ENCODE data around the gene RAB9A.

DNA sequence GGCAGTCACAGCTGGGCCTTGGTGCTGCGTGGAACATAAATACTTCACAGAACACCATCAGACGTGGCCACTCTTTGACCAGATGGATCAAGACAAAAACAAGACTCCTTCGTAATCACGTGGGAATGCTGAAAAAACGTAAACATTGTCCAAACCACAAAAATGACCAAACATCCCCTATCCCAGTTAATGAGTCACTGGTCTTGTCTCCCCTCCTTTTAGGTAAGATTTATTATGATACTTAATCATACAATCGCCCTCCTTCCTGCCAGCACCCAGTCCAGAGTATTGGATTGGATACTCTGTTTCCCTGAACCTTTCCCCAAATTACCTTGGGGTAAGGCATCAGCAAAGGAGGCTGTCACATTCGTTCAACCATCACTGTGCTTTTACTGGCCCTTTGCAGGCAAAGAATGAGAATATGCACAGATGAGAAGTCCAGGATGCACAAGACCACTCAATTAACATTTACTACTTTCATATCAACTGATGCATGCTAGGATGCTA, 36.6 kb upstream of the RAB9A start:
- TF ChIP-seq, protein P1, sequence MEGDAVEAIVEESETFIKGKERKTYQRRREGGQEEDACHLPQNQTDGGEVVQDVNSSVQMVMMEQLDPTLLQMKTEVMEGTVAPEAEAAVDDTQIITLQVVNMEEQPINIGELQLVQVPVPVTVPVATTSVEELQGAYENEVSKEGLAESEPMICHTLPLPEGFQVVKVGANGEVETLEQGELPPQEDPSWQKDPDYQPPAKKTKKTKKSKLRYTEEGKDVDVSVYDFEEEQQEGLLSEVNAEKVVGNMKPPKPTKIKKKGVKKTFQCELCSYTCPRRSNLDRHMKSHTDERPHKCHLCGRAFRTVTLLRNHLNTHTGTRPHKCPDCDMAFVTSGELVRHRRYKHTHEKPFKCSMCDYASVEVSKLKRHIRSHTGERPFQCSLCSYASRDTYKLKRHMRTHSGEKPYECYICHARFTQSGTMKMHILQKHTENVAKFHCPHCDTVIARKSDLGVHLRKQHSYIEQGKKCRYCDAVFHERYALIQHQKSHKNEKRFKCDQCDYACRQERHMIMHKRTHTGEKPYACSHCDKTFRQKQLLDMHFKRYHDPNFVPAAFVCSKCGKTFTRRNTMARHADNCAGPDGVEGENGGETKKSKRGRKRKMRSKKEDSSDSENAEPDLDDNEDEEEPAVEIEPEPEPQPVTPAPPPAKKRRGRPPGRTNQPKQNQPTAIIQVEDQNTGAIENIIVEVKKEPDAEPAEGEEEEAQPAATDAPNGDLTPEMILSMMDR (IDR thresholded peaks at IDR 0.05; ENCODE audit: insufficient read depth, low read length) = no peak
- no peak for TF ChIP-seq REST (IDR thresholded peaks at IDR 0.05; ENCODE audit: insufficient replicate concordance, low read depth)
- no peak for TF ChIP-seq POLR2AphosphoS5 (IDR thresholded peaks at IDR 0.05; ENCODE audit: low read depth)

Data from HL-60 (cell line).